GM21526 (cell line): Measurements from ENCODE around the gene ZNF12.

Experiments
- ATAC-seq: cut with Tn5 transposase; IDR thresholded peaks from one replicate; pipeline ENCODE4 v1.9.1; 2021; ENCODE audit warnings: moderate library complexity; ENCODE audit not compliant: unreplicated experiment, low FRiP score

Gene ZNF12

DNA sequence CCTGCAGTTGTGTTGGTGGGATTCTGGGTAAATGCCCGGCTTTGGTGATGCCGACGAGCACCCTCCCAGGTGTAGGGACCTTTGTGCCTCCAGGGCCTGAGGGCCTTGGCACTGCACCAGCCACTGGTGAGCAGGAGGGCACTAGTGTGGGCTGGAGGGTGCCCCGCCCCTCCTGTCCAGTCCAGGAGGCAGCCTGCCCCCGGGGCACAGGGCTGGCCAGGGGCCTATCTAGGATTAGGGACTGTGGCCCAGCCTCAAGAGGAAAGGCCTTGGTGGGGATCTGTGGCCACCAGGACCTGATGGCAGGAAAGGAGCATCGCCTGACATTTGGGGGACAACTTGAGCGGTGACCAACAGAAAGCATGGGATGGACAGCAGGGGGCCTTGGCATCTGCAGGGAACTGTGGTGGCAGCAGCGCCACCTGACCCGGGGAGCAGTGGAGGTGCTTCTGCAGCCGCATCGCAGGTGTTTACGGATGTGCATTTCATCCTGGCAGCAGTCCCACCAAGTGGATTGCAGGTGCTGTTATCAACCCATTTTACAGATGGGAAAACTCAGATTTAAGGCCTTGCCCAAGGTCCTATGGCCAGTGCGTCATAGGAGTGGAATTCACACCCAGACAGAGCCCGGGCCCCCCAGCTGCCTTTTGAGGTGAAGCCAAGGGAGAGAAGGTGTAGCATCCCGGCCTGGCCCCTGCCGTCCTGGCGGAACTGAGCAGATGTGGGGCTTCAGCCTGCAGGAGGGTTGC, 58.5 kb downstream of the ZNF12 start:
- no peak for ATAC-seq

DNA sequence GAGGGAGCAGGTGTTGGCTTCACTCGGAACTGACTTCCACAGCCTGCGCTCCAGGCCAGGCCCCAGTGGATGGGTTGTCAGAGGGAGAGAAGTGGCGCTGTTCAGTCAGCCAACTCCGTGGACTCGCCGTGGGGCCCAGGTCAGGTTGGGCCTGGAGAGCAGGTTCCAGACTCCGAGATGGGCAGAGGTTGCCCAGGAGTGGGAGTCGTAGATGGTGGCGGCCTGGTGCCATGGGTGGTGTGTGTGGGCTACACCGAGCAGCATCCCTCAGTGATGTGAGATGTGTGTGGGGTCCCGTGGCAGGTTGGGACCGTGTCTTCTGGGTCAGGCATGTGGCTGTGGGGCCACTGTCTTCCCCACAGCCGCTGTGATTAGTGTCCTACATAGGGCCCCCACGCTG, 59.2 kb downstream of the ZNF12 start:
- ATAC-seq, result no peak

DNA sequence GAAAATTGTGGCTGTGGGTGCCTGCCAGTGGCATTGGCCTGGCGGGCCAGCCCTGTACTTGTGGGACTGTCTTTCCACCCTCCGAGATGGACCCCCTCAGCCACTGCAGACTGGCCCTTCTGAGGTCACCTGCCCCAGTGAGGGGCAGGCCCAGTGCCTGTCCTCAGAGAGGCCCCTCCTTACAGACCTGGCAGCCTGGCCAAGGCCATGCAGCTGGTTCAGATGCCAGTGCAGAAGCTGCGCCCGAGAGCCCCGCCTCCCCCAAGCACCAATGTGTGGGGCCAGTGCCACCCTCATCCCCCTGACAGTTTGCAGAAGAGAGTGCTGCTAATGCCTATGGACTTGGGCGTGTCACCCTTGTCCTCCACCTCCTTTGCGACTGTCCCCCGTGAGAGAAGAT, 59.7 kb downstream of the ZNF12 start:
- no peak for ATAC-seq

DNA sequence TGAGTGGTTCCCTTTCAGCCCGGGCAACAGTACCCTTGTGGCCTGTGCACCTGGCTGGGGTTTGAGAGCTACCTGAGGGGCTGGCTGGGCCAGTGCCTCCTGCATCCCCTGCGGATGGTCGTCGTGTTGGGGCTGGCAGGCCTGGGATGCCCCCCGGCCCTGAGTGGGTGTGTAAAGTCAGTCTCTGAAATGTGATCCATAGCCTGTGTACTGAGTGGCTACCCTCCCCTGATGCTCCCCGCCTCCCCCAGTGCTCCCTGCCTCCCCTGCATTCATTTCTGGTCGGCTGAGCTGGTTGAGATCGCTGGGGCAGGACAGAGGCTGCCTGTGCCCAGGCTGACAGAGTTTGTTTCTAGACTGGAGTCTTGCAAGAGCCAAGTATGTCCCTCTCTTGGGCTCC, 60.3 kb downstream of the ZNF12 start:
- ATAC-seq, result no peak

DNA sequence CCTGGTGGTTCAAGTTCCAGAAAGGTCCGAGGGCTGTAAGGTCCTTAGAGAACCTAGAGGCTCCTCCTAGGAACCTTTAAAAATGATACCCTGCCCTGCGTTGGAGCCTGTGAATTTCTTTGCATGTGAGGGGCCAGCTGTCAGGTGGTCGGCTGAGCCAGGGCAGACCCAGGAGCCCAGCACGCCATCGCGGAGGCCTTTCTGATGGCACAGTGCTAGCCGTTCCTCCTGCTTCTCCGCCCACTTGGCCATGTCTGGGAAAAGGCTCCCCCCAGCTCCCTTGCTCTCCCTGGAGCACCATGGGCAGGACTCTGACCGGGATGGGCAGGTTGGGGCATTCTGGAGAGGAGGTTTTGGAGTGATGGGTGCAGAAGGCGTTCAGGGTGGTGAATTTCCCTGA, 62.0 kb downstream of the ZNF12 start:
- ATAC-seq, result no peak

DNA sequence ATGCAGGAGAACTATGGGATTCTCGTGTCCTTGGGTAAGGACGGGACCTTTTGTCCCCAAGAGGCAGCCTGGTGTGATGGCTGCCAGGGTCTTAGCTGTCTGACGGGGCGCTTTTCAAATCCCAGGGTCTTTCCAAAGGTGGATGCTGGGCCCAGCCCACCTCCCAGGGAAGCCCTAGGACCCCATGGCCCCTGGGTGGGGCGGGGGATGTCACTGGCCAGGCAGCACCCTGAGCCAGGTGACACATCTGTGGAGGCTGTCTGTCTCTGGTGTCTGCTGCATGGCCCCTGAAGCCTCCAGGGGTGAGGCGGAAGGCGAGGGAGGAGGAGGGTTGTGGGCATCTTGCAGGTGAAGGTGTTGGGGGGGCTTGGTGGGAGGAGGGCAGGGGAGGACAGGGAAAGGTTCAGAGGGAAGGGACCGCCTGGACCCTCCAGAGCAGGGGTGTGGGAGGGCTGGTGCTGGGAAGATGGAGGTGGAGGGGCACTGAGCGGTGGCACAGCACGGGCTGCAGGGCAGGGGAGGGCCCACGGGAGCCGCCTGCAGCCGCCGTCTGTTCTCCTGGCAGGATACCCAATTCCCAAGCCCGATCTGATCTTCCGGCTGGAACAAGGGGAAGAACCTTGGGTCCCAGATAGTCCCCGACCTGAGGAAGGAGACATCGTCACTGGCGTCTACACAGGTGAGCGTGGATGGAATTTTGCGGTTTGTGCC, 62.7 kb downstream of the ZNF12 start:
- ATAC-seq, result no peak

DNA sequence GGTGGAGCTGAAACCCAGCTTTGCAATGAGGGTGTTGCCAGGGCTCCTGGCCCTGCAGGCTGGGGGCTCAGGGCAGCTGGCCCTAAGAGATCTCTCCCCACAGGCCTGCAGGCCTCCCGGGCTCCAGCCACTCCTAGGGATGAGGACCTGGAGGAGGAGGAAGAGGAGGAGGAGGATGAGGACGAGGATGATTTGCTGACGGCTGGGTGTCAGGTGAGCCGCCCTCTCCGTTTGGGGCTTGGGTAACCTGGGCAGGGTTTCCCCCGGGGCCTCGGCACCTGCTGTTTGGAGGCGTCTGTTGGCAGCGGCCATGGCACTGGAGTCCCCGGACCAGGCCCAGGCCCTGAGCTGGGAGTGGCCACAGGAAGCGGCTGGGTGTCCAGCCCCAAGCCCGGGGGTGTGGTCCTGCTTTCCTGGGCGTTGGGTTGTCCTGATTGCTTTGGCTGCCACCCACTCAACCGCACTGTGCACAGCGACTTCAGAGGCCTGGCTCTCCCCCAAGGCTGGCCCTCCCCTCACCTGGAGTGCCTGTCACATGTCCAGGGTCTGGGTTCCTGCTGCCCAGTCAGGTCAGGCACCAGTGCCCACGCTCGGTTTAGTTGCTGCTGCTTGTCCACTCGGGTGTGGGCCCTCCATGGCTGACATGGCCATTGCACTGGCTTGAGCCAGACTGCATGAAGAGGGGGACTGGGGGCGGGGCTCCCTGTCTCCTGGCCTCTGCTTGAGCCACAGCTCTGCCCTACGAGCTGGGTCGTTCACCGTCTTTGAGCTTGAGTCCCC, 63.7 kb downstream of the ZNF12 start:
- ATAC-seq, result no peak

DNA sequence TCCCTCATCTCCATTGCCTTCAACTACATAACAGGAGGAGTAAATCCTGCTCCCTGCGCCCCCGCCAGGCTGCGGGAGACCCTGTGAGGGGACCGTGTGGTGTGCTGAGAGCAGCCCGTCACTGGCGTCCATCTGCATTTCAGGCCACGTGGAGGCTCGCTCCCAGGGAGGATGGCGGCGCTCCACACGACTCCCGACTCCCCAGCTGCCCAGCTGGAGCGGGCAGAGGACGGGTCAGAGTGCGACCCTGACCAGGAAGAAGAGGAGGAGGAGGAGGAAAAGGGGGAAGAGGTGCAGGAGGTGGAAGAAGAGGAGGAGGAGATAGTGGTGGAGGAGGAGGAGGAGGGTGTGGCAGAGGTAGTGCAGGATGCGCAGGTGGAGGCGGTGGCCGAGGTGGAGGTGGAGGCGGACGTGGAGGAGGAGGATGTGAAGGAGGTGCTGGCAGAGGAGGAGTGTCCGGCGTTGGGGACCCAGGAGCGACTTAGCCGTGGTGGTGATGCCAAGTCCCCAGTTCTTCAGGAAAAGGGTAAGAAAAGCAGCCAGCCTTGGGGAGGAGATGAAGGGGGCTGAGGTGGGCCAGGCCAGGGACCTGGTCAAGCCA, 64.4 kb downstream of the ZNF12 start:
- ATAC-seq, result no peak

DNA sequence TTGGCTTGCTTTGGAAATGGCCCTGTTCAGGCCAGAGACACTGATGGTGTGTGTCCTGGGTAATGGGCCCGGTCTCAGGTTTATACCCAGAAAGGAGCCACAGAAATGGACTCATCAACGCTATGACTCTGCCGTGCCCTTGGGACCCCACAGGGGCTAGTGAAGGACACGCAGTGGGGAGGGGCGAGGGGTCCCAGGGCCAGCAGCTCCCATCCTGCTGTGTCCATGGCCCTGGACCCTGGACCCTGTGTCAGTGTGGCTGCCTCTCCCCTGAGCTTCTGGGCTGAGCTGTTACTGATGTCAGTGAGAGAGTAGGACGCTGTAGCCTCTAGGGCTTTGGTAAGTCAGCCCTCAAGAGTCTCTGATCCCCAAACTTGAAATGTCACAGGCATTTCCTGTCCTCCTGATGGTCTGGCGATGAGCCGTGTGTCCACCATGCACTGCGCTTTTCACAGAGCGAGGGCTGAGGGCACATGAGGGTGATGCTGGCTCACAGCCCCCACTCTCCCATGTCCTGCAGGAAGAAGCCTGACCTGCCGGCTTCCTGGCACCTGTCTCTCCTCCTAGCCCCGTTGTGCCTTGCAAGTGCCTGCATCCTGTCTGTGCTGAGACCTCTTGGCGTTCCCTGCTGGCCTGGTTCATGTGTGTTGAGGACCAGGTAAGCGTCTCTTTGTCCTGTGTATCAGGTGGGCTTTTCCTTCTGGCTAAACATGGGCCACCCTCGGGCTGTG, 65.3 kb downstream of the ZNF12 start:
- no peak for ATAC-seq

DNA sequence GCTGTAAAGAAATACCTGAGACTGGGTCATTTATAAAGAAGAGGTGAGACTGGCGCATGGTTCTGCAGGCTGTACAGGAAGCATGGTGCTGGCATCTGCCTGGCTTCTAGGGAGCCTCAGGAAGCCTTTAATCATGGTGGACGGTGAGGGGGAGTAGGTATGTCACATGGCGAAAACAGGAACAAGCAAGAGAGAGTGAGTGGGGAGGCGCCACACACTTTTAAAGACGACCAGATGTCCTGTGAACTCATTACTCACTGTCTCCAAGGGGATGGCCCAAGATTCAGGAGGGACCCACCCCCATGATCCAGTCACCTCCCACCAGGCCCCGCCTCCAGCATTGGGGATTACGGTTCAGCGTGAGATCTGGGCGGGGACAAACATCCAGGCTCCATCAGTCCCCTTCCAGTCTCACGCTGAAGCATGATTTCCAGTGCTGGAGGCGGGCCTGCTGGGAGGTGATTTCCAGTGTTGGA, 66.5 kb downstream of the ZNF12 start:
- ATAC-seq, result no peak

DNA sequence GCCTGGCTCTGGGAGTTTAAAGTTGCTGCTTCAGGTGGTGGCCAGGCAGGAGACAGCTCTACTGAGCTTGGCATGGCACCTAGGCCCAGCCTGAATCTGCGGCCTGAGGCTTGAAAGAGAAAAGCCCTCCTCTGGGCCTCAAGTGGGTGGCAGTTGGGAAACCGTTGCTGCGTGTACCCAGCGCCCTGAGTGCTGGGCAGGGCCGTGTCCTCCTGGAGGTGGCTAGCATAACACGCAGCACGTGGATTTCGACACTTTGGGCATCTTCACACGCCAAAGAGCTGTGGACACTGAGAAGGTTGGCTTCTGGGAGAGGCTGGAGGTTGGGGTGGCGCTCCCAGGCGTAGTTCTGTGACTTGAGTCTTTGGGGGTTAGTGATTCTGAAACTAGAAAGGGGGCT, 67.1 kb downstream of the ZNF12 start:
- ATAC-seq, result no peak

DNA sequence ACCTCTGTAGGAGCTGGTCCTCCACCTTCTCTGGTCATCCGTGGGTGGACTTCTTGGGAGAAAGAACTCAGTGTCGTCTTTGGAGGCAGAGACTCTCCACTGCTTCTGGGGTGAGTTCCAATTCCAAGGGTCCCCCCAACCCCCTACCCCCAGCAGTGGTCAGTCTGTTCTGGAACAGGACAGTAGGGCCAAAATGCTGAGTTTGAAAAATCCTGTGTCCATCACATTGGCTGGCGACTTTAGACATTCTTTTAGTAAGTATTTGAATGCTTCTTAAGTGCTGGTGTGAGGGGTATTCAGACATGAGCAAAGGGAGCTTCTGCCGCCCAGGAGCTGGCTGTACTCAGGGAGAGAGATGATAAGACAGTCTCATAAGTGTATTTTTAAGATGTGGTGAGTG, 67.7 kb downstream of the ZNF12 start:
- ATAC-seq, result no peak
